Nephron progenitor cell (in vitro differentiated cells): ENCODE data around the gene ASPG.

ENCODE experiments used
- DNase-seq: peaks from one replicate; pipeline ENCODE4 v3.0.0; 2021
- H3K27ac Mint-ChIP-seq: 2 replicates; pipeline ENCODE4 v1.8.0; 2021; ENCODE audit warnings: mild to moderate bottlenecking, moderate library complexity, mixed read lengths
- H3K27me3 Mint-ChIP-seq: 2 replicates; pipeline ENCODE4 v1.8.0; 2021; ENCODE audit warnings: mild to moderate bottlenecking, low read depth, mixed read lengths; ENCODE audit not compliant: poor library complexity
- H3K36me3 Mint-ChIP-seq: 2 replicates; pipeline ENCODE4 v1.8.0; 2021; ENCODE audit warnings: low read depth, mixed read lengths
- H3K4me1 Mint-ChIP-seq: 2 replicates; pipeline ENCODE4 v1.8.0; 2021; ENCODE audit warnings: mixed read lengths
- H3K4me3 Mint-ChIP-seq: 2 replicates; pipeline ENCODE4 v1.8.0; 2021; ENCODE audit warnings: mild to moderate bottlenecking, moderate library complexity, mixed read lengths
- H3K9me3 Mint-ChIP-seq: 2 replicates; pipeline ENCODE4 v1.8.0; 2021; ENCODE audit warnings: mild to moderate bottlenecking, moderate library complexity, mixed read lengths
- TF ChIP-seq, protein P1 (sequence below): fragments of 200-600 bp; sonication (generic); IDR thresholded peaks from 2 replicates; pipeline ENCODE4 v1.5.0; 2021; ENCODE audit warnings: antibody characterized with exemption

The ASPG gene

GRCh38 chr14:104087981-104088850 is 2.7 kb downstream of the ASPG start:
- TF ChIP-seq, protein P1, sequence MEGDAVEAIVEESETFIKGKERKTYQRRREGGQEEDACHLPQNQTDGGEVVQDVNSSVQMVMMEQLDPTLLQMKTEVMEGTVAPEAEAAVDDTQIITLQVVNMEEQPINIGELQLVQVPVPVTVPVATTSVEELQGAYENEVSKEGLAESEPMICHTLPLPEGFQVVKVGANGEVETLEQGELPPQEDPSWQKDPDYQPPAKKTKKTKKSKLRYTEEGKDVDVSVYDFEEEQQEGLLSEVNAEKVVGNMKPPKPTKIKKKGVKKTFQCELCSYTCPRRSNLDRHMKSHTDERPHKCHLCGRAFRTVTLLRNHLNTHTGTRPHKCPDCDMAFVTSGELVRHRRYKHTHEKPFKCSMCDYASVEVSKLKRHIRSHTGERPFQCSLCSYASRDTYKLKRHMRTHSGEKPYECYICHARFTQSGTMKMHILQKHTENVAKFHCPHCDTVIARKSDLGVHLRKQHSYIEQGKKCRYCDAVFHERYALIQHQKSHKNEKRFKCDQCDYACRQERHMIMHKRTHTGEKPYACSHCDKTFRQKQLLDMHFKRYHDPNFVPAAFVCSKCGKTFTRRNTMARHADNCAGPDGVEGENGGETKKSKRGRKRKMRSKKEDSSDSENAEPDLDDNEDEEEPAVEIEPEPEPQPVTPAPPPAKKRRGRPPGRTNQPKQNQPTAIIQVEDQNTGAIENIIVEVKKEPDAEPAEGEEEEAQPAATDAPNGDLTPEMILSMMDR: no peak
- peaks cover 24% of the 10 kb centered on the region for H3K27me3 Mint-ChIP-seq
- H3K4me3 Mint-ChIP-seq: no peak overlapping the region
- no peak overlapping the region for H3K27ac Mint-ChIP-seq
- H3K36me3 Mint-ChIP-seq: no peaks in the 10 kb centered on the region
- H3K4me1 Mint-ChIP-seq: peaks cover 50% of the 10 kb centered on the region
- DNase-seq: peak; percentile 35
- no peaks in the 10 kb centered on the region for H3K9me3 Mint-ChIP-seq

DNA sequence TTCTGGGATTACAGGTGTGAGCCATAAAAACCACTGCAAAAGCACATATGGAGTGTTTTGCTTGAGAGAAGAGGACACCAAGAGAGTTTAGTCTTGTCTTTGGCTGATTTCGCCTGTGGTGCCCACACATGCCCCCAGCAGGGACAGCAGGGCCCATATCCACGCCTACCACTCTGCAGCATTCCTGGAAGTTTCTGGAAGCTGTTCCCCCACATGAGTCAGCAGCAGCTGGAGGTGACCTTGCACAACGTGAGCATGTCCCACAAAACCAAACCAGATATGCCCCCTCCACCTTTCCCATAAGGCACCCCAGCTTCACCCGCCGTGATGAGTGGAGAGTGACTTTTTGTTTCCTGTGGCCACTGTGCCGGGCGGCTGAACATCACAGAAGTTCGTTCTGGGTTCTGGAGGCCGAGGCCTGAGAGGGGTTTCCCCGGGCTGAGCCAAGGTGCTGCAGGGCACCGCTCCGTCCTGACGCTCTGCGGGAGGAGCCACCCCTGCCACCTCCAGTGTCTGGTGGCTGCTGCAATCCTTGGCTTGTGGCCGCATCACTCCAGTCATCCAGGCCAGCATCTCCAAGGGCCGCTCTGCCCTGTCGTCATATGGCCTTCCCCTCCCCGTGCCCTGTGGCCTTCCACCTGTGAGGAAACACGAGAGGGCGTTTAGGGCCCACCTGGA is 4.7 kb downstream of the ASPG start:
- Mint-ChIP-seq H3K4me3 (no peak overlapping the region), H3K27me3 (peaks cover 8% of the 10 kb centered on the region), H3K36me3 (no peaks in the 10 kb centered on the region), H3K4me1 (peaks cover 43% of the 10 kb centered on the region), H3K27ac (no peak overlapping the region), H3K9me3 (no peaks in the 10 kb centered on the region)
- no peak for DNase-seq
- TF ChIP-seq, protein P1: no peak

DNA sequence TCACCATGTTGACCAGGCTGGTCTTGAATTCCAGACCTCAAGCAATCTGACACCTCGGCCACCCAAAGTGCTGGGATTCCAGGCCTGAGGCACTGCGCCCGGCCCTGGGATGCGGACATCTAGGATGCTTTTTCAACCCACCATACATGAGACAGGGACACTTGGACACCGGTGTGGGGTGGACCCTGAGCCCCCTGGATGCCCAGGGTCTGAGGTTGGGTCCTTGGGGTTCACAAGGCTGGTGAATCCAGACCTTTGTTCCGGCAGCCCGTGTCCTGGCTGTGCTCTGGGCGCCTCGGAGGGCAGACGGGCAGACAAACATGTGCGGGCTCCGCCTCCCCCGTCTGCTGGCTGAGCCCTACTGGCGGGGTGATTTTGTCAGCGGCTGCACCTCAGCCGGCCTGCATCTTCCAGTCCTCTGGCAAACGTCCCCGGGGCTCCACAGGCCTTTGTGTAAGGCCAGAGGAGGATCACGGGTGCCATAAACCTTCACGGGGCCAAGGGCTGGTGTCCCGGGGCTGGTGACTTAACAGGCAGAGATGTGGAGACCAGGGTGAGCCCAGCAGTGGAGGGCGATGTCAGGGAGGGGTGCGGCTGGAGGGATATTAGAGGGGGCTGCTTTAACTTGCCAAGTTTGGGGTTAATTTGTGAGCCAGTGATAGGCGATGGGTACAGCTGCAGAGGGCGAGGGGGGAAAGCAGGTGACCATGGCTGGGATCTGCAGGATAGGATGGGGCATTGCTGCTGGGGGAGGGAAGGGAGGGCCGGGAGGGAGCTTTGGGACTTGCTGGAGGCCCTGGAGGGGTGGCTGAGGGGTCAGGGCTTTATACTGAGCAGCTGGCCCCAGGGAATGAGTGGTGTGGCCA is 5.8 kb downstream of the ASPG start:
- no peak overlapping the region for H3K4me3 Mint-ChIP-seq
- H3K4me1 Mint-ChIP-seq: peaks cover 41% of the 10 kb centered on the region
- no peaks in the 10 kb centered on the region for H3K9me3 Mint-ChIP-seq
- H3K36me3 Mint-ChIP-seq: no peaks in the 10 kb centered on the region
- no peak for DNase-seq
- peaks cover 9% of the 10 kb centered on the region for H3K27me3 Mint-ChIP-seq
- TF ChIP-seq, protein P1: no peak
- no peak overlapping the region for H3K27ac Mint-ChIP-seq

GRCh38 chr14:104091927-104092771 is 6.6 kb downstream of the ASPG start:
- no peaks in the 10 kb centered on the region for H3K36me3 Mint-ChIP-seq
- no peak for DNase-seq
- H3K4me3 Mint-ChIP-seq: no peak overlapping the region
- H3K9me3 Mint-ChIP-seq: no peaks in the 10 kb centered on the region
- no peak overlapping the region for H3K27ac Mint-ChIP-seq
- H3K4me1 Mint-ChIP-seq: peaks cover 32% of the 10 kb centered on the region
- H3K27me3 Mint-ChIP-seq: peaks cover 4% of the 10 kb centered on the region
- TF ChIP-seq, protein P1: no peak

GRCh38 chr14:104092931-104093365 is 7.4 kb downstream of the ASPG start:
- no peak overlapping the region for H3K27ac Mint-ChIP-seq
- H3K9me3 Mint-ChIP-seq: no peaks in the 10 kb centered on the region
- TF ChIP-seq, protein P1: no peak
- H3K4me1 Mint-ChIP-seq: peaks cover 30% of the 10 kb centered on the region
- H3K36me3 Mint-ChIP-seq: no peaks in the 10 kb centered on the region
- no peak for DNase-seq
- H3K4me3 Mint-ChIP-seq: no peak overlapping the region
- H3K27me3 Mint-ChIP-seq: peaks cover 4% of the 10 kb centered on the region
